ENCODE results near the gene MED25.

- TF ChIP-seq ZNF384 (IDR thresholded peaks at IDR 0.05) (no peak), SUZ12 (IDR thresholded peaks at IDR 0.05) (no peak), FOXM1 (IDR thresholded peaks at IDR 0.05; ENCODE audit: borderline replicate concordance) (no peak), HDGF (IDR thresholded peaks at IDR 0.05; ENCODE audit: borderline replicate concordance) (no peak), CTBP1 (IDR thresholded peaks at IDR 0.05; ENCODE audit: borderline replicate concordance) (no peak), ARNT (IDR thresholded peaks at IDR 0.05) (no peak), SP1 (IDR thresholded peaks at IDR 0.05) (no peak), ELF4 (IDR thresholded peaks at IDR 0.05) (no peak), FOXK2 (IDR thresholded peaks at IDR 0.05) (no peak), TARDBP (IDR thresholded peaks at IDR 0.05) (no peak), PKNOX1 (IDR thresholded peaks at IDR 0.05) (no peak)
Observed at GRCh38 chr19:49871349-49871985, 53.4 kb downstream of the MED25 start.
